GM21737 (cell line): ENCODE measurements around the gene CARS2.
A peak's percentile ranks its signal among the peaks of the same experiment; 100 is the strongest.

ENCODE experiments used
- ATAC-seq: cut with Tn5 transposase; IDR thresholded peaks from one replicate; pipeline ENCODE4 v1.9.1; 2021; ENCODE audit warnings: mild to moderate bottlenecking, moderate library complexity; ENCODE audit not compliant: unreplicated experiment

Gene CARS2

DNA sequence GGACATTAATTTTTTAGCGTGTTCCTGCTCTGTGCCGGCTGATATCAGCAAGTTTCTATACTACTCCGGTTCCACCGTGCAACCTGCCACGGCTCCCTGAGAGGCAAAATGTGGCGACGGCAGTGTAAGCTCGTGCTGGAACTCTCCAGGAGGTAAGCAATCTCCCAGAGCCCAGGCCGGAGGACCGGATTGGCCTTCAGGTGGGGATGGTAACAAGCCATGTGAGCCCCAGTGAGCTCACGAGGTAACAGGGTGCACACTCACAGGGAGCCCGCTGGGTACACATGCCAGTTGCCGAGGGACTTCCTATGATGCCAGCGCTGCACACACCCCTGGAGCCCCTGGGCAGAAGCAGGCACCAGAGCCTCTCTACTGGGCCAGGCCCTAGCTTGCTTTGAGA, 52.1 kb downstream of the CARS2 start:
- no peak for ATAC-seq

DNA sequence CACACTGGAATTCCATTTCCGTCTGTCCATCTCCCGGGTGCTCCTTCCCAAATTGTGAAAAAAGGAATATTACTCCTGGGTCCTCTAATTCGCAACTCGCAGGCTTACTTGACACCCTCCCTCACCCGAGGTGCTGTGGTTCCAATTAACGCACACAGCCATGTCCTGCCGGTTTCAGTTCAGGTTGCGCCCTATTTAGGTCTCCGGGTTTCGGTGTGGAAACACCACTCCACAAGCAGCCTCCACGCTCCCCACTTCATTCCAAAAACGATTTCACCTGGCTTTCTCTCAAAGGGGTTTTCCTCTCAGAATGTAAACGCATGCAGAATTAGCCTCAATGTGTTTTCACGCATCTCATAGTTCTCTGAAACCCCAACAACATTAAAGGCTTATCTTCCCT, 52.6 kb downstream of the CARS2 start:
- no peak for ATAC-seq

DNA sequence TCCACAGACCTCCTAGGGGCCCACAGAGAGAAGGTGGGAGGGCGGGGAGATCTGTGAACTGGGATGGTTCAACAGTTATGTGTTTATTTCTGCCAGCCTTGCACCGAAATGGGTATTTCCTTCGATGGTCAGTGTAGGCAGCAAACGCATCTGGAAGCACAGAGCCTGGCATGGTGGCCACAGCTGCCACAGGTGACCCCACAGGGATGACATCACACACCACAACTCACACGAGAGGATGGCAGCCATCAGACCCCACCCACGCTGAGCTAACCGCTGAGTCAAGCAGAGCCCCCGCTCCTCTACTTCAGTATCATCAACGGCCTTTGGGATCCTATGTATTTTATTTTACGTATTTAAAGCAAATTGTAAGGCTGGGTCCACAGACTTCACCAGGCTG, 53.2 kb downstream of the CARS2 start:
- ATAC-seq = no peak

DNA sequence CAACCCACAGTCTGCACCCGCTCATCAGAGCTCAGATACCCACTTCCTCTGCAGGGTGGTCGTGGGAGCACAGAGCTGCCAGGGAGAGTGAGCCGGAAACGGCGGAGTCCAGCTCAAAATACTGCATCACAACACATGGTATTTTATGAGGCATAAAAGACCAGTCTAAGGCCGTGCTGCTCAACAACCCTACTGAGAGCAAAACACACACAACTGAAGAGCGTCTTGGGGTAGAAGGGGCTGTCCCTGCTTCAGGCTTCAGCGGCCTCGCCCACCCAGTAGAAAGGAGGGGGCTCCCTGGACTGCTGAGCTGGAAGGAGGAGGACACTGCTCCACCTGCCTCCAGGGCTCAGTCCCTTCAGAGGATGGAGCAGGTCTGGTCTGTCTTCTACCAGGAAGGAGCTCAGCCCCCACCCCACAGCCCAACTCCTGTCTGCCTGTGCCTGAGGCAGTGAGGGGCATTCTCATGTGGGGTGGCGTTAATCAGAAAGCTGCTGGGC, 53.6 kb downstream of the CARS2 start:
- no peak for ATAC-seq

DNA sequence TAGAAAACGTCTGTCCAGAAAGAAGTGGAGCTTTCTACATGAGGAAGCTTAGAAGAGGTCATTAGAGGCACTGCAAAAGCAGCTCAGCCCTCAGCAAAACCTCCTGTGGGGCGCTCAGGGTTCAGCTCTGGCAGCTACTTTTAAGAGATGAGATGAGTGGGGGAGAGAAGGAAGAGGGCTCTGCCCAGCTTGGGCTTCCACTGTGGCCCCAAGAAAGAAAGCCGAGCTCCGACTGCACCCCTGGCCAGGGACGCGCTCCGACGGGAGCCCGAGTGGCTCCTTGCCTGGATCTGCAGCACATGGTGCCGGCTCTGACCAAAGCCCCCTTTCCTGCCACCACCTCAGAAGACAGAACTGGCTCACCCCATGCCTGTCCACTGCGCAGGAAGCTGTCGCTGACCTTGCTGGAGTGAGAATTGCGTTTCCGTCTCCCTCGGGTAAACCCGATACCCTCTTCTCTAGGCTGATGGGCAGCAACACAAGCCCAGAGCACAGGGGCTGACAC, 54.1 kb downstream of the CARS2 start:
- ATAC-seq = no peak

DNA sequence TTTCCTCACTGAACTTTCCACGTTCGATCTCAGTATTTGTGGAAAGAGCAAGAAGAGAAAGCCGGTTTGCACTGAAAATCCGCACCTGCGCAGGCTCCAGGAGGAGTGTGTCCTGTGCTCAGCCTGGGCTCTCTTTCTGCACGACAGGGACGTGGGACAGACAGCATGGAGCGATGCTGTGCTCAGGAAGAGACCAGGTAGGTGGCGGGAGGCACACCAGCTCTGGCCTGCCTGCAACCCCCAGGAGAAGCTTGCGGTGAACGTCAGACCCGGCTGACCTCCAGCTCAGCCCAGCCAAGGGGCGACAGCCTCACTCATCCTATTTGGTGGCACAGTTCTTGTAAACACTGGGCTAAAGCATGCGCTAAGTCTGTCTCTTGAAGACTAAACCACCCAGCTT, 54.6 kb downstream of the CARS2 start:
- no peak for ATAC-seq

DNA sequence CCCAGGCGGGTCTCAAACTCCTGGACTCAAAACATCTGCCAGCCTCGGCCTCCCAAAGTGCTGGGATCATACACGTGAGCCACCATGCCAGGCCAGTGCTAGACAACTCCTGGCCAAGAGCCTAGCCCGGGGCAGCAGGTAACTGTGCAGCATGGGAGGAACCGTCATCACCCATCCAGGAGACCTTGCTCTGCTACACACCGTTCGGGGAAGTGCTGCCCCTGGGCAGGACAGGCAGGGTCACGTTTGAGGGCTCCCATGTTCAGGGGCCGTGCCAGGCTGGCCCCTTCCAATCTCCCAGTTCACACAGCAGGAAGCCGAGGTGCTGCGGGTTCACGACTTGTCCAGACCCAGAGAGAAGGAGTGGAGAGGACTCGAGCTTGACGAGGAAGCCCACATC, 55.5 kb downstream of the CARS2 start:
- no peak for ATAC-seq

DNA sequence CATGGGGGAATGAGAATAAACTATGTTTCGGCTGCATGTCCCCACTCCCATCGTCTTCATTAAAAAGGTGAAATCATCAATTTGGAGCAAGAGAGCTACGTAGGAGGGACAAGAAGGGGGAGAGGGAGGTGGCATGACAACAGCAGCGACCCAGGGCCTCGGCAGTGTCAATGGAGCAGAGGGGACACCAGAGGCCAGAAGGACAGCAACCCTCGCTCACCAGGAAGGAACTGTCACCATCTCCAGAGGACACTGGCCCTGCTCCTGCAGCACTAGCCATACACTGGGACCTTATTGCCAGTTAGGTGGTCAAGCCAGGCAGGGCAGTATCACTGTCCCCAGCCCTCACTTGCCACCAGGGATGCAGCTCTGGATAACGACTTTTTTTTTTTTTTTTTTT, 56.4 kb downstream of the CARS2 start:
- ATAC-seq = no peak

DNA sequence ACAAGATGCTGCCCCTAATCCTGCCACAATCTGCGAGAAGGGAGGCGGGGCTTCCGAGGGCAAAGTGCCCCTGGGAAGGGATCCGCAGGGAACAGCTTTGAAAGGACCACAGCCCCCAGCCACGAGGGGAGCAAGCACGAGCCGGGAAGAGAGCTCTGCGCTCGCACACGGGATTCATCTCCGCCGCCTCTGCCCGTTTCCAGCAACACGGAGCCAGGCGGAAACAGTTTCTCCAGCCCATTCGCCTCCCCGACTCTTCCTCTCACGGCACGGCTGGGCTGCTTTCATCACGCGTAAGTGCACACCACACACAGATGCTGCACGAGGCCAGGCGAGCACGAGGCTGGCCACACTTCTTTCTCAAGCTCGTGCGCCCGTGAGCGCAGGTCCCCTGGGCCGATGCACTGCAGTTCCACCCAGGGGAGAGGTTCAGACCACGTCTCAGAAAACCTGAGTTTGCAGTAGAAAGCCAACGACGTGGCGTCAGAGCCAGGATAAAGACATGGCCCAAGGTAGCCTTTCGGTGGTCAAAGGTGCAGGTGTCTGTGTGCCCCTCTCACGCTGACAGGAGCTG, 57.0 kb downstream of the CARS2 start:
- no peak for ATAC-seq

DNA sequence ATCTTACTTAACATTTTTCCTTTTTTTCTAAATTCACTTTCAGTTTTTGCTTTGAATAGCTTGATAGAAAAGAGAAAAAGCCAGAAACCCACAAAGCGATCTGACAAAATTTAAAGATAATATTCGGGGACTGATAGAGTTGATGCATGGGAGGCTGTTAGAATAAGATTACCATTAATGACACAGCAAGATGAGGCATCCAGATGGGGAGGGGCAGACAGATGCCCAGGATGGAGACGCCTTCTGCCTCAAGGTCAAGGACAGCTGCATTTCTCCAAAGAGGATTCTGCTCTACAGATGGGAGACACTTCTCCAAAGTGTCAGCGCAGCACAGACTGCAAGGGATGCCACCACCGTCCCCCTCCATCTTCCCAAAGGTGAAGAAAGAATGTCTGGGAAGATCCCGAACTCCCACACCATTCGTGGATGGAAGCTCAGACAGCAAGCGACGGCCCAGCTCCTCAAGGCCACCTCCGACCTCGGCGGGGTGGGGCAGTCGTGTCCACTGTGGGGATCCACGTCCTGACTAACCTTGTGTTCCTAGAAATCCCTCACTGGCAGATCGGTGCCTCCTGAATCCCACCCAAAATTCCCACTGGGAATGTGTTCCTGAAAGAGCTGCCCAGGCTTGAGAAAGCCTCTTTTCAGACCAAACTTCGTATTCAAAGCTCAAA, 57.6 kb downstream of the CARS2 start:
- no peak for ATAC-seq

DNA sequence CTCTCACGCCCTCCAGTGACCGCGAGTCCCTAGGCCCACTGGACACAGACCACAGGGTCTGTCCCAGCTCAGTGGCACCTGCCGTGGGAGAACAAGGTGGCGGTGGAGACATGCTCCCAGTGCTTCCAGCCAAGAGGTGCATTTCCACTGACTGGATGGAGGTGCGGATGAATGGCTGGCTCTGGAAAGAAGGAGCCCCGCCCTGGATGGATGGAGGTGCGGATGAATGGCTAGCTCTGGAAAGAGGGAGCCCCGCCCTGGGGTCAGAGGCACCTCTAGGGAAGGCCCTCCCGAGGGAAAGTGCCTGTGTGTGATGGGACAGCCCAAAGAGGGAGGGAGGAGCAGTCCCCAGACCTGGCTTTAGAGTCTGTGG, 58.6 kb downstream of the CARS2 start:
- ATAC-seq = no peak

DNA sequence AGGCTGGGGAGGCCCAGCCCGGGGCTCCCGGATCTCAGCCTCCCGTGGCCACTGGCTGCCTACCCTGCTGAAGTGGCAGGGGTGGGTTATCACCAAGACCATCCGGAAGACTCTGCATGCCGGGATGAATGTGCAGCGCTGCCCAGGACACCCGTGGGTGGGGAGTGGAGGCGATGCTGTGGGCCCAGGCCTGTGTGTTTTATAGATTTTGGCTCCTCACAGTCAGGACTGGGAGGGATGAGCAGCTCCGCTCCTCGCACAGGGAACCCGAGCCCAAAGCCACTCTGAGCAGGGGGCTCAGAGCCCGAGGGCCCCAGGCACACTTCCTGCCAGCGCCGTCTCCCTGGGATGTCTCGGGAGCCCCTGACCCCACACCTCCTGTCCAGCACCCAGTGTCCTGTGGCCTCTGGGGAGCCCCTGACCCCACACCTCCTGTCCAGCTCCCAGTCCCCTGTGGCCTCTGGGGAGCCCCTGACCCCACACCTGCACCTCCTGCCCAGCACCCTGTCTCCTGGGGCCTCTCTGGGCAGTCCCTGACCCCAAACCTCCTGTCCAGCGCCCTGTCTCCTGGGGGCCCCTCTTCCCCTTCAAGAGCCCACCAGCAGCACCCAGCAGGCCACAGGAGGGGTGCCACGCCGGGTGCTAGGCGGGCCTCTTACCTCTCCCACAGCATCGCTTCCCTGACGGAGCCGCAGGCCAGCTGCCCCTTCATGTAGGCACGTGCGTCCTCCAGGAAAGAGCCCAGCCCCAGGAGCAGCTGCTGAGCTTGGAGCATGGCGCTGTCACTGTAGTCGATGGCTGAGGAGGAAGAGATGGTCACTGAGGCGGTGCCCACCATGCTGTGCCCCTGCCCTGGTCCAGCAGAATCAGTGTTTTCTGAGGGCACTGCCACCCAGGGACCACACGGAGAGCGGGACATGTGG, 59.2 kb downstream of the CARS2 start:
- no peak for ATAC-seq

DNA sequence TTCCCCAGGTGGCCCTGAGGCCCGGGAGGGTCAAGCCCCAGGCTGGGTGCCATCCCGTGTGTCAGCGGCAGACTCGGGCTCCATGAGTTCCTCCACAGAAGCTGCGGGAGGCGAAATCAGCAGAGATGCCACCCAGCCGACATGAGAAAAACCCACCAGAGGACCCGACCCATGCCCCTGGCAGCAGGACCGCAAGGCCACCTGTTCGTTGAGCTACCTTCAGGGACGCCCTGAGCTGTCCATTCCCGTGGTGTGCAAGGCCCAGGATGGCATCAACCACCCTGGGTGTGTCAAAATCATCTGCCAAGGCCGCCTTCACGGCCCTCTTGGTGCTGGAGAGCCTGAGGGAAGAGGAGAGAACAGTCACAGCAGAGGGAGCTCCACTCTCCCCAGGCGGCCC, 60.2 kb downstream of the CARS2 start:
- ATAC-seq = no peak

DNA sequence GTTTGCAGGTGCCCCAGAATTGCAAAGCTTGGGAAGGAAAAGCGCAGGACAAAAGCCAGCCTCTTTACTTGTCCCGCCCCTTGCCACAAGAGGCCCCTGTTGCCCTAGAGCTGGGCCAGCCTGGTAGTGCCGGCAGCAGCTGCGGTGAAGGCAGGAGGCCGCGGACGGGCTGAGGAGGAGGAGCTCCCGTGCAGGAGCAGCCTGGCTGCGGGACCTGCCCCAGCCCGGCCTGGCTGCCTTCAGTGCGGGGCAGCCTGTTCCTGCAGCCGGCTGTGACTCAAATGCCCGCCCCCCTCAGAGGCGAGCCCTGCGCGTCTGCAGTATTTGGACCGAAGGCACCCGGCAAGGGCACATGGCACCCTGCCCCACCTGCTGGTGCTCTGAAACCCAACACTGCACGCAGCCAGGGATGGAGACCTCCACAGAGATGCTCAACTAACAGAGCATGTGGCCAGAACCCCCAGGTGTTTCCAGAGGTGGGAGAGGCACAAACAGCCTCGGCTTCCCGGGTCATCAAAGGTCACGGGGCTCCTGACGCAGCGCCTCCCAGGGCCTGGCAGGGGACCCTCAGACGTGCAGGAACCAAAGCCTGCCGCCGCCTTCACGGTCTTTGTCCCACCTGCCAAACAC, 60.9 kb downstream of the CARS2 start:
- ATAC-seq = peak; percentile 83

DNA sequence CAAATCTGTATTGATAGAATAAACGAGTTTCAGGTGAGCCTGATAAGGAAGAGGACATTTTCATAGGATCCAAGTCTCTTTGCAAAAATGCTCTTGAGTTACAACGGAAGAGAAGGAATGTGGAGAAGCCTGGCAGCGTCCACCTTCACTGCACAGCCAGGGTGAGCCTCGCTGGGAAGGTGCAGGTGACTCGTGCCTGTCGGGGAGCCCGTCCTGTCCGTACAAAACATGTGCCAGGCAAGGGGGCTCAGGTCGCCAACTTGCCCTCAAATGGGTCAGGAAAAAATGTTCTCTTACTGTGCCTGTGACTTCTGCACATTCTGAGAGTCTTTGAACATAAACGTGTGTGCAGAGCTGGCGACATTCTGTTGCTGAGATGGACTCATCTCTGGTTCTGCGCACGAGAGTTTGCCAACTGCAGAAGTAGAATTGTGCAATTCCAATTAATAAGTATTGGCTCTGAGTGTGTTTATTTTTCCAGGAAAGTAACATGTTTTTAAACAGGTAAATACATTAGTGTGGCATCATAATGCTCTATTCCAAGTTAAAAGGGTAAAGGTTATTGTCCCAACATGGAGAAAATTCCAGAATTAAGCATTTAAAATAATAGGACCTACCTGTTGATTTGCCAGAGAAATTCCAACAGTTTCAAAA, 62.0 kb downstream of the CARS2 start:
- ATAC-seq = no peak

DNA sequence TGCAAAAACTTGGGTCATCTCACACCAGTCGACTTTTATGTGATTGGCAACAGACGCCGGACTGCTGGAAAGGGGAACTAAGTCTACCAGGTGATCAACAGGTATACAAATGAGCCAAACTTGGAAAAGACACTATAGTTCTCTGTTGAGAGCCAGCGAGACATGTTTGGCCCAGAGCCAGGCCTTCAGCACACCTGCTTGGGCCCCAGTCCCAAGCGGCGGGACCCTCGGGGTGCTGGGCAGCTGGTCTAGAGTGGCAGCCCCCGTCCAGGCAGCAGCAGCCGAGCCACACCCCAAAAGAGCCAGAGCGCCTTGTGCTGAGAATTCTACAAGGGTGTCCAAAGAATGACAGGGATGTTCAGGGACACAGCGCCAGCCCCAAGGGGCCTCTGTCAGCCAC, 62.6 kb downstream of the CARS2 start:
- no peak for ATAC-seq

DNA sequence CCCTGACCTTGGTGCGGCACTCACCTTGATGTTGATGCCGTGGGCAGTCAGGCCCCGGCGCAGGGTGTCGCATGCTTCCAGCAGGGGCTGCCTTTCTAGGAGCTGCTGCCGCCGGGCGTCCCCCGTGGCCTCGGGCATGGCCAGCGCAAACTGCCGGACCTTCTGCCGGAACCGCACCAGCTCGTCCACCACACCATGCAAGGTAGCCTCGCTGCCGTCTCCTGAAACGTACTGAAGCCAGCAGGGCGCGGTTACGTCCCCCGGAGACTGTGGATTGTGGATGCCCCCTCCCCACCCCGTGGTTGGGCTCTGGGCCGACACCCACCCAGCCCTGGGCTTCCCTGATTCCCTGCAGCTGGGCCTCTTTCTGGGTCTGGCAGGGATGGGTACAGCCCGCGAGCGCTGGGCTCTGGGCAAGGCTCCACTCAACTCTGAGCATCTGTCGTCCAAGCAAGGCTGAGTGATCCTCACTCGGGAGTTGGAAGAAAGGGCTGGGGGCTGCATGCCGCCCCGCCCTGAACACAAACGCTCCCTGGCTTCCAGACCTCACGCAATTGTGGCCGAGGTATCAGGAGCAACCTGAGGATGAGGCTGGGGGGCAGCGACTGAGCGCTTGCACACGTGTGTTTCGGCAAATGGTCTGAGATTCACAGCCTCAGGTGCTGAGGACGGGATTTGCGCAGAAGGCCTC, 63.5 kb downstream of the CARS2 start:
- no peak for ATAC-seq

DNA sequence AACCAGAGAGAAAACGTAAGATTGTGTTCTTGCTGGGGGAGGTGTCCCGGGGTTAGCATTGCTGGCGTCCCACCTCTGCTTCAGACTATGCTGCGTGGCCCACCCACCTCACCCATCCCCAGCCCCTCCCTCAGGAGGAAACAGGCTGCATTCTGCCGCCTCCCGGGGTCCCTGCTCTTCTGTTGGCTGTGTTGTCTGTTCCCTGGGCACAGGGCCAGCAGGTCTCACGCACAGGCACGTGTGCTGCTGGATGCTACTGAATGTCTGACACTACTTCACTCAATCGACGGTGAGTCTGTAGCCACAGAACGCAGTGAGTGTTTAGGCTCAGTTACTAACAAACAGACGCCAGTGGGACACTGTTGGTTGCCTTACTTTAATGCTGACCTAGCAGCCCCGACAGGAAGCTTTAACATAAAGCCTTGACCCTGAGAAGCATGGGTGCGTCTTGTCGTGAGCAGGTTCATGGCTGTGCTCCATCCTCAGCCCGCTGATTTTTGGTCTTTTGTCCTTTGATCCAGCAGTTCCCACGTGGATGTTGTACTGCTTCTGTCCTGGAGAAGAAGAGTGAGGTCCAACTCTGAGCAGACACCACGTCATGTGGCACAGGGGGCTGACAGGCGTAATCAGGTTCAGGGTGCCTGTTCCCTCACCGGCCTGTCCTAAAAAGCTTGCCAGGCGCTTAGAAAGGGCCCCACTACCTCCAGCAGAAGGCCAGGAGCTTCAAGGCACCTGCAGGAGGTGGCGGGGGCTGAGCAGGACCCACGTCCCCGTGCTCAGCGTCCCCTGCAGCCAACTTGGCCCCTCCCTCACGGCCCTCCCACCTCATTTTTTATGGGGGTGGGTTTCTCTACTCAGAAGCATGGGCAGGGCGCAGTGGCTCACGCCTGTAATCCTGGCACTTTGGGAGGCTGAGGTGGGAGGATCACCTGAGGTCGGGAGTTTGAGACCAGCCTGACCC, 64.6 kb downstream of the CARS2 start:
- no peak for ATAC-seq

DNA sequence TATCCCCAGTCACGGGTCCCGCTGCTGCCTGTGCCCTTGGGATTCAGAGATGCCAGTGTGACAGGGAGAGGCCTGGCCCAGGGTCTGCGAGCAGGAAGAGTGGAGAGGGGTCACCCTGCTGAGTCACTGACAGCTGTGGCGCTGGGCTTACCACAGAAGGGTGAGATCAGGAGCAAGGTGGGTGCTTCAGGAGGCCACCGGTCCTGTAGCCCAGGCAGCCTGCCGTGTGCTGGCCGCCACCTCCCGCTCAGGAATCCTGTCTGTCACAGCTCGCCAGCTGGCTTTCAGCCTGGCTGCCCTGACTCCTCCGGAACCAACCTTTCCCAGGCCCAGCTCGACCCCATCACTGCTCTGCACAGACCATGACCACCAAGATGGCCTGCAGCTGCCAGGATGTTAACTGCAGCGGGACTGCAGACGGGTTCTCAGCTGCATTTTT, 65.3 kb downstream of the CARS2 start:
- ATAC-seq = no peak
